22Rv1 (cell line): ENCODE measurements around the gene KCTD11.

Experiments used
- CTCF ChIP-seq: fragments of 450-650 bp; IDR thresholded peaks from 2 replicates; pipeline ENCODE4 v1.5.1; 2017; ENCODE audit warnings: mild to moderate bottlenecking
- ZFX ChIP-seq: fragments of 450-650 bp; IDR thresholded peaks from 2 replicates; pipeline ENCODE4 v1.6.1; 2017; ENCODE audit warnings: antibody characterized with exemption, borderline replicate concordance

- TF ChIP-seq CTCF (no peak), ZFX (no peak)
These were observed 41.9 kb downstream of the KCTD11 start for GRCh38 chr17:7393613-7394451.
